NCI-H1694 treated with DMSO at 0.1 percent for 48 hours (cell line): Measurements from ENCODE around the gene ACER1.

ENCODE experiments used
- DNase-seq: peaks from one replicate; lab custom pipeline; 2025; lab: John Stamatoyannopoulos, UW

The ACER1 gene

GRCh38 chr19:6267552-6268381 is 65.6 kb downstream of the ACER1 start:
- no peak for DNase-seq

- DNase-seq: no peak
Observed at GRCh38 chr19:6264803-6265202, 68.6 kb downstream of the ACER1 start.

GRCh38 chr19:6263735-6264444 is 69.5 kb downstream of the ACER1 start:
- DNase-seq: no peak

GRCh38 chr19:6263306-6263705 is 70.1 kb downstream of the ACER1 start:
- DNase-seq: no peak

- no peak for DNase-seq
Observed at GRCh38 chr19:6262519-6262918, 70.9 kb downstream of the ACER1 start.

GRCh38 chr19:6261883-6262282 is 71.5 kb downstream of the ACER1 start:
- DNase-seq: no peak

- DNase-seq: no peak
Observed at GRCh38 chr19:6260912-6261650, 72.3 kb downstream of the ACER1 start.

- DNase-seq: no peak
Observed at GRCh38 chr19:6260376-6260775, 73.0 kb downstream of the ACER1 start.

GRCh38 chr19:6259312-6259861 is 74.0 kb downstream of the ACER1 start:
- no peak for DNase-seq

GRCh38 chr19:6258812-6259311 is 74.5 kb downstream of the ACER1 start:
- no peak for DNase-seq
